Measurements from ENCODE around the gene AUNIP. TPM values are rescaled to one million over a fixed set of nuclear protein-coding genes. Genes with fewer than 3 reads are reported as not detected.

AUNIP gene
- polyA plus RNA-seq, 1 experiment, result 1.4 TPM

DNA sequence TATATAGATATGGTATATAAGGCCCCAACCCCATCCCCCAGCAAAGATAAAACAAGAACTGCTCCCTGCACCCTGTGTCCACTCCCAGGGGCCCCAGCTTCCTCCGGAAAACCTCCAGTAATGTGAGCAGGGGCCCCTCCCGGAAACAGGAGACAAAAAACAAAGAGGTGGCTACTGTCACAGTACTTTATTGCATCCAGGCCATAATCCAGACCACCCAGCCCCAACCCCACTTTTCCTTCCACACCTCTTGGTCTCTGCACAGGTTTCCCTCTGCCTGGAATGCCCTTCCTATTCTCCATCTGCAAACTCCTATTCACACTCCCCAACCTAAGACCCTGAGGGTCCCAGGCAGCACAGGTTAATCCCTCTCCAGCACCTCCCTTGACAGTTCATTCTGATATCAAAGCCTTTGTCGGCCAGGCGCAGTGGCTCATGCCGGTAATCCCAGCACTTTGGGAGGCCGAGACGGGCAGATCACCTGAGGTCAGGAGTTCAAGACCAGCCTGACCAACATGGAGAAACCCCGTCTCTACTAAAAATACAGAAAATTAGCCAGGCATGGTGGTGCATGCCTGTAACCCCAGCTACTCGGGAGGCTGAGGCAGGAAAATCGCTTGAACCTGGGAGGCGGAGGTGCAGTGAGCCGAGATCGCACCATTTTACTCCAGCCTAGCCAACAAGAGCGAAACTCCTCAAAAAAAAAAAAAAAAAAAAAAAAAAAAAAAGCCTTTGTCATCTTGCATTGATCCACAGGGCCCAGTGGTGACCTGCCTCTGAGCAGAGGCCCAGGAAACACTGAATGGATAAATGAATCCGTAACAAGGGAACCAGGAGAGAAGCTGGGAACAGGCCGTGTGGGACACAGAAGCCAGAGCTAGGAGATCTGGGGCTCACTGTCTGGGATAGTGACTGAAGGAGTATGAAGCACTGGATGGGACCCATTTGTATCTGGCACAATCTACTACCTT lies 2.3 kb upstream of the AUNIP start:
- Histone ChIP-seq H3K27me3 (ENCODE audit: control insufficient read depth, insufficient read depth, low read length) (no peaks in the 10 kb centered on the region), H3K36me3 (ENCODE audit: control insufficient read depth, insufficient read depth, low read length) (peaks cover 8% of the 10 kb centered on the region), H3K4me3 (ENCODE audit: low read depth, low read length) (no peak overlapping the region)
- CTCF ChIA-PET, result interaction anchor here (1.8 kb wide), 1 partner anchor 34 kb away, joined by 4 read pairs; no protein-coding TSS in a partner anchor
- TF ChIP-seq, protein P1, sequence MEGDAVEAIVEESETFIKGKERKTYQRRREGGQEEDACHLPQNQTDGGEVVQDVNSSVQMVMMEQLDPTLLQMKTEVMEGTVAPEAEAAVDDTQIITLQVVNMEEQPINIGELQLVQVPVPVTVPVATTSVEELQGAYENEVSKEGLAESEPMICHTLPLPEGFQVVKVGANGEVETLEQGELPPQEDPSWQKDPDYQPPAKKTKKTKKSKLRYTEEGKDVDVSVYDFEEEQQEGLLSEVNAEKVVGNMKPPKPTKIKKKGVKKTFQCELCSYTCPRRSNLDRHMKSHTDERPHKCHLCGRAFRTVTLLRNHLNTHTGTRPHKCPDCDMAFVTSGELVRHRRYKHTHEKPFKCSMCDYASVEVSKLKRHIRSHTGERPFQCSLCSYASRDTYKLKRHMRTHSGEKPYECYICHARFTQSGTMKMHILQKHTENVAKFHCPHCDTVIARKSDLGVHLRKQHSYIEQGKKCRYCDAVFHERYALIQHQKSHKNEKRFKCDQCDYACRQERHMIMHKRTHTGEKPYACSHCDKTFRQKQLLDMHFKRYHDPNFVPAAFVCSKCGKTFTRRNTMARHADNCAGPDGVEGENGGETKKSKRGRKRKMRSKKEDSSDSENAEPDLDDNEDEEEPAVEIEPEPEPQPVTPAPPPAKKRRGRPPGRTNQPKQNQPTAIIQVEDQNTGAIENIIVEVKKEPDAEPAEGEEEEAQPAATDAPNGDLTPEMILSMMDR (IDR thresholded peaks at IDR 0.05; ENCODE audit: insufficient read depth, low read depth, low read length), result no peak
- no peak for DNase-seq (ENCODE audit: low read depth)
- POLR2A ChIA-PET, result no interaction called here

DNA sequence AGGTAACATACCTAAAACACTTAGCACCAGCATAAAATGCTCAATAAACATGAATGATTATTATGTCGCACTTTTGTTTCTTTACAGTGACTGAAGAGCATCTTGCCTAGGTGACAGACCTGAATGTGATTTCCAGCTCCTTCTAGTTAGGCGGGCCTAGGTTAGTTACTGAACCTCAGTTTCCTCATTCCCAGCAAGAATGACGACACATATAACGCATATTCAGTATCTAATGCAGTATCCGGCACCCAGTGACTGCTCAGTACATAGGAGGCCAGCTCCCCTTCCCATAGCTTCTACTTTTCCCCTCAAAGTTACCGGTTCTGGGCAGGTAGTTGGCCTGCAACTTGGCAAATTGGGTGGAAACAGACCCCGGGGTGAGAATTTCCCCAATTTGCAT lies 763 bp downstream of the AUNIP start:
- ChIA-PET CTCF (no interaction called here), POLR2A (no interaction called here)
- no peak for DNase-seq (ENCODE audit: low read depth)
- H3K36me3 ChIP-seq (ENCODE audit: control insufficient read depth, insufficient read depth, low read length), result peaks cover 8% of the 10 kb centered on the region
- peak overlapping the region; percentile 73 for H3K4me3 ChIP-seq (ENCODE audit: low read depth, low read length)
- TF ChIP-seq, protein P1 (IDR thresholded peaks at IDR 0.05; ENCODE audit: insufficient read depth, low read depth, low read length), result no peak
- no peaks in the 10 kb centered on the region for H3K27me3 ChIP-seq (ENCODE audit: control insufficient read depth, insufficient read depth, low read length)

DNA sequence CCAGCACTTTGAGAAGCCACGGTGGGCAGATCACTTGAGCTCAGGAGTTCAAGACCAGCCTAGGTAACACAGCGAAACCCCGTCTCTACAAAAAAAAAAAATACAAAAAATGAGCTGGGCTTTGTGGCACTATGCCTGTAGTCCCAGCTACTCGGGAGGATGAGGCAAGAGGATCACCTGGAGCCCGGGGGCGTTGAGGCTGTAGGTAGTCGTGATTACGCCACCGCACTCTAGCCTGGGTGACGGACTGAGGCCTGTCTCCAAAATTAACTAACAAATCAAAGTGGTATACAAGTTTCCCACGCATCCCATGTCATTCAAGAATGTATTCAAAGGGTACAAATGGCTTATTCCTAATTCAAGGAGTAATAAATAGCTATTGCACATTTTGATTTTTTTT lies 2.4 kb downstream of the AUNIP start:
- TF ChIP-seq, protein P1 (IDR thresholded peaks at IDR 0.05; ENCODE audit: insufficient read depth, low read depth, low read length), result no peak
- POLR2A ChIA-PET, result interaction anchor here (0.6 kb wide), 1 partner anchor 19 kb away, joined by 6 read pairs; no protein-coding TSS in a partner anchor
- Histone ChIP-seq H3K4me3 (ENCODE audit: low read depth, low read length) (no peak overlapping the region), H3K27me3 (ENCODE audit: control insufficient read depth, insufficient read depth, low read length) (no peaks in the 10 kb centered on the region), H3K36me3 (ENCODE audit: control insufficient read depth, insufficient read depth, low read length) (no peaks in the 10 kb centered on the region)
- CTCF ChIA-PET, result no interaction called here
- DNase-seq (ENCODE audit: low read depth), result no peak

DNA sequence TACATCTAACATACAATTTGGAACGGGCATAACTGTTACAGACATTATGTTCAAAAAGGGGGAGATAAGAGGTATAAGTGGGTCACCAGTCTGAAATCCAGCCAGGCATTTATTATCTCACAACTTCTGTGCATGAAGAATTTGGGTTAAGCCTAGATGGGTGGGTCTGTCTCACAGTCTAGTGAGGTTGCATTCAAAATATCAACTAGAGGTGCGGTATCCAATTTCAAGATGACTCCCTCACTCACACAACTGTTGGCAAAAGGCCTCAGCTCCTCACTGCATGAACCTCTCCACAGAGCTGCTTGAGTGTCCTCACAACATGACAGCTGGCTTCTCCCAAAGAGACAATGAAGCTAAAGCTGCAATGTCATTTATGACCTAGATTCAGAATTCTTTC lies 4.7 kb downstream of the AUNIP start:
- CTCF ChIA-PET, result no interaction called here
- no peaks in the 10 kb centered on the region for H3K27me3 ChIP-seq (ENCODE audit: control insufficient read depth, insufficient read depth, low read length)
- no peaks in the 10 kb centered on the region for H3K36me3 ChIP-seq (ENCODE audit: control insufficient read depth, insufficient read depth, low read length)
- no peak for DNase-seq (ENCODE audit: low read depth)
- no peak overlapping the region for H3K4me3 ChIP-seq (ENCODE audit: low read depth, low read length)
- POLR2A ChIA-PET, result no interaction called here
- TF ChIP-seq, protein P1 (IDR thresholded peaks at IDR 0.05; ENCODE audit: insufficient read depth, low read depth, low read length), result no peak

DNA sequence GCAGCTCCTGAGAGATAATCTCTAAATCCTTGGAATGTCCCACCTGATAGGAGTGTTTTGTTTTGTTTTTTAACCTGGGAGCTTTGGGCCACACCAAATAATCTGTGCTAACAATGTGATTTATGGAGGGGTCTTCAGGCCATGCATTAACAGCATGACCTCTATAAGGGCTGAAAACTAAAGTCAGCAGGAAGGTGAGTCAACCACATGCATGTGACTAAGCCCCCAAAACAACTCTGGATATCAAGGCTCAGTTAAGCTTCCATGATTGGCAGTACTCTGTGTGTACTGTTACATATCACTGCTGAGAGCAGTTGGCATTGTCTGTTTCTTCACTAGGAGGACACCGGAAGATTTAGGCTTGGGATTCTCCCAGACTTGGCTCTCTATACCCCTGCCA lies 10.7 kb downstream of the AUNIP start:
- H3K27me3 ChIP-seq (ENCODE audit: control insufficient read depth, insufficient read depth, low read length), result no peaks in the 10 kb centered on the region
- TF ChIP-seq, protein P1 (IDR thresholded peaks at IDR 0.05; ENCODE audit: insufficient read depth, low read depth, low read length), result no peak
- ChIA-PET CTCF (interaction anchor here (0.8 kb wide), 1 partner anchor 9 kb away, joined by 3 read pairs; no protein-coding TSS in a partner anchor), POLR2A (no interaction called here)
- H3K36me3 ChIP-seq (ENCODE audit: control insufficient read depth, insufficient read depth, low read length), result no peaks in the 10 kb centered on the region
- H3K4me3 ChIP-seq (ENCODE audit: low read depth, low read length), result no peak overlapping the region
- no peak for DNase-seq (ENCODE audit: low read depth)

Data from BJ (cell line).